AG10803 (cell line): Measurements from ENCODE around the gene COA1.
A peak's percentile ranks its signal among the peaks of the same experiment; 100 is the strongest.
"Not testable (repeated sequence)": the region's sequence is repeated elsewhere in the genome, so short reads cannot be mapped to it uniquely, and the experiment has no call there.

Source experiments
- DNase-seq: peaks from one replicate; pipeline ENCODE4 v3.0.0; 2010; ENCODE audit warnings: low read depth
- H3K4me3 ChIP-seq: 2 replicates; pipeline ENCODE4 v1.5.1; 2011; ENCODE audit warnings: mild to moderate bottlenecking, low read length, control low read depth
- CTCF ChIP-seq: conservative IDR thresholded peaks from 2 replicates; pipeline ENCODE4 v1.5.1; 2011; ENCODE audit warnings: mild to moderate bottlenecking, low read length, control low read depth, inconsistent platforms

COA1 gene

GRCh38 chr7:43695365-43695764 is 34.0 kb downstream of the COA1 start:
- H3K4me3 ChIP-seq, result no peak overlapping the region
- no peak for DNase-seq
- no peak for TF ChIP-seq CTCF

GRCh38 chr7:43694399-43694748 is 34.9 kb downstream of the COA1 start:
- H3K4me3 ChIP-seq, result no peak overlapping the region
- peak; percentile 86 for DNase-seq
- no peak for TF ChIP-seq CTCF

GRCh38 chr7:43693687-43694398 is 35.5 kb downstream of the COA1 start:
- peak; percentile 72 for DNase-seq
- H3K4me3 ChIP-seq, result no peak overlapping the region
- no peak for TF ChIP-seq CTCF

- TF ChIP-seq CTCF, result no peak
- no peak overlapping the region for H3K4me3 ChIP-seq
- no peak for DNase-seq
Observed at GRCh38 chr7:43692582-43693373, 36.5 kb downstream of the COA1 start.

- no peak overlapping the region for H3K4me3 ChIP-seq
- DNase-seq, result no peak
- TF ChIP-seq CTCF, result no peak
Observed at GRCh38 chr7:43691611-43692010, 37.7 kb downstream of the COA1 start.

GRCh38 chr7:43689115-43689514 is 40.2 kb downstream of the COA1 start:
- no peak overlapping the region for H3K4me3 ChIP-seq
- no peak for TF ChIP-seq CTCF
- no peak for DNase-seq

GRCh38 chr7:43687866-43688265 is 41.5 kb downstream of the COA1 start:
- DNase-seq, H3K4me3 ChIP-seq: not testable (repeated sequence)
